ENCODE measurements around the gene NXT1. TPM values are rescaled to one million over a fixed set of nuclear protein-coding genes. Genes with fewer than 3 reads are reported as not detected.
A peak's percentile ranks its signal among the peaks of the same experiment; 100 is the strongest.
"Not testable (repeated sequence)": the region's sequence is repeated elsewhere in the genome, so short reads cannot be mapped to it uniquely, and the experiment has no call there.

The NXT1 gene
- total RNA-seq, 1 donor from 2014 or later, result 16.9 TPM

DNA sequence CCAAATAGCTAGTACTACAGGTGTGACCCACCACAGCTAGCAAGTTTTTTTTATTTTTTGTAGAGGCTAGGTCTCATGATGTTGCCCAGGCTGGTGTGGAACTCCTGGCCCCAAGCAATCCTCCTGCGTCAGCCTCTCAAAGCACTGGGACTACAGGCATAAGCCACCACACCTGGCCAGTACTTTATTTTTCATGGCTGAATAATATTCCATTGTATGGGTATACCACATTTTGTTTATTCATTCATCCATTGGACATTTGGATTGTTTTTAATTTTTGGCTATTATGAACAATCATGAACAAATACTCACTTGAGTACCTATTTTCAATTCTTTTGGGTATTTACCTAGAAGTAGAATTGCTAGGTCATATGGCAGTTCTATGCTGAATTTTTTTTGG lies 7.0 kb upstream of the NXT1 start:
- no peak for DNase-seq (ENCODE audit: low spot score)
- no peak overlapping the region for H3K4me3 Mint-ChIP-seq (ENCODE audit: unreplicated experiment)
- no peak overlapping the region for H3K27ac Mint-ChIP-seq (ENCODE audit: unreplicated experiment)
- no peaks in the 10 kb centered on the region for H3K36me3 Mint-ChIP-seq (ENCODE audit: low read depth)
- H3K4me1 Mint-ChIP-seq (ENCODE audit: low read depth), result no peaks in the 10 kb centered on the region
- H3K27me3 Mint-ChIP-seq (ENCODE audit: low read depth), result no peaks in the 10 kb centered on the region
- TF ChIP-seq, protein P1, sequence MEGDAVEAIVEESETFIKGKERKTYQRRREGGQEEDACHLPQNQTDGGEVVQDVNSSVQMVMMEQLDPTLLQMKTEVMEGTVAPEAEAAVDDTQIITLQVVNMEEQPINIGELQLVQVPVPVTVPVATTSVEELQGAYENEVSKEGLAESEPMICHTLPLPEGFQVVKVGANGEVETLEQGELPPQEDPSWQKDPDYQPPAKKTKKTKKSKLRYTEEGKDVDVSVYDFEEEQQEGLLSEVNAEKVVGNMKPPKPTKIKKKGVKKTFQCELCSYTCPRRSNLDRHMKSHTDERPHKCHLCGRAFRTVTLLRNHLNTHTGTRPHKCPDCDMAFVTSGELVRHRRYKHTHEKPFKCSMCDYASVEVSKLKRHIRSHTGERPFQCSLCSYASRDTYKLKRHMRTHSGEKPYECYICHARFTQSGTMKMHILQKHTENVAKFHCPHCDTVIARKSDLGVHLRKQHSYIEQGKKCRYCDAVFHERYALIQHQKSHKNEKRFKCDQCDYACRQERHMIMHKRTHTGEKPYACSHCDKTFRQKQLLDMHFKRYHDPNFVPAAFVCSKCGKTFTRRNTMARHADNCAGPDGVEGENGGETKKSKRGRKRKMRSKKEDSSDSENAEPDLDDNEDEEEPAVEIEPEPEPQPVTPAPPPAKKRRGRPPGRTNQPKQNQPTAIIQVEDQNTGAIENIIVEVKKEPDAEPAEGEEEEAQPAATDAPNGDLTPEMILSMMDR (IDR thresholded peaks at IDR 0.05), result no peak
- H3K9me3 Mint-ChIP-seq (ENCODE audit: low read depth), result no peaks in the 10 kb centered on the region

- Mint-ChIP-seq H3K27me3 (ENCODE audit: low read depth) (no peaks in the 10 kb centered on the region), H3K4me1 (ENCODE audit: low read depth) (peaks cover 3% of the 10 kb centered on the region), H3K27ac (ENCODE audit: unreplicated experiment) (no peak overlapping the region), H3K9me3 (ENCODE audit: low read depth) (no peaks in the 10 kb centered on the region), H3K36me3 (ENCODE audit: low read depth) (no peaks in the 10 kb centered on the region), H3K4me3 (ENCODE audit: unreplicated experiment) (no peak overlapping the region)
- no peak for DNase-seq (ENCODE audit: low spot score)
- TF ChIP-seq, protein P1 (IDR thresholded peaks at IDR 0.05), result no peak
These were observed 6.3 kb upstream of the NXT1 start for GRCh38 chr20:23344336-23344735.

DNA sequence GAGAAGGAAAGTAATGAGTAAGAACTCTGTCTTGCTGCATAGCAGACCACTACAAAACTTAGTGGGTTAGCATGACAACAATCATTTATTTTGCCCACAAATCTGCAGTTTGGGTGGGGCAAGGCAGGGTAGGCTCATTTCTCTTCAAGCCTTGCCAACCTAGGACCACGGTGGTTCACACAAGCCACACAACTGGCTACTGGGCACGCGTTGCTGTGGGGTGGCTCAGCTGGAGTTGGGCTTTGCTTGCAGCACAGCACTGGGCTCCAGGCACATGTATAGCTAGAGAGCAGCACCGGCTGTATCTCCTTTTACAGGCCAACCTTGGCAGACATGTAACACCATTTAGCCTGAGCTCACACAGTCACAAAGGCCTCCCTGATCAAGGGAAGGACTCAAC lies 4.6 kb upstream of the NXT1 start:
- Mint-ChIP-seq H3K4me3 (ENCODE audit: unreplicated experiment) (no peak overlapping the region), H3K9me3 (ENCODE audit: low read depth) (no peaks in the 10 kb centered on the region), H3K4me1 (ENCODE audit: low read depth) (peaks cover 6% of the 10 kb centered on the region), H3K27ac (ENCODE audit: unreplicated experiment) (no peak overlapping the region), H3K27me3 (ENCODE audit: low read depth) (no peaks in the 10 kb centered on the region), H3K36me3 (ENCODE audit: low read depth) (no peaks in the 10 kb centered on the region)
- TF ChIP-seq, protein P1 (IDR thresholded peaks at IDR 0.05), result no peak
- no peak for DNase-seq (ENCODE audit: low spot score)

DNA sequence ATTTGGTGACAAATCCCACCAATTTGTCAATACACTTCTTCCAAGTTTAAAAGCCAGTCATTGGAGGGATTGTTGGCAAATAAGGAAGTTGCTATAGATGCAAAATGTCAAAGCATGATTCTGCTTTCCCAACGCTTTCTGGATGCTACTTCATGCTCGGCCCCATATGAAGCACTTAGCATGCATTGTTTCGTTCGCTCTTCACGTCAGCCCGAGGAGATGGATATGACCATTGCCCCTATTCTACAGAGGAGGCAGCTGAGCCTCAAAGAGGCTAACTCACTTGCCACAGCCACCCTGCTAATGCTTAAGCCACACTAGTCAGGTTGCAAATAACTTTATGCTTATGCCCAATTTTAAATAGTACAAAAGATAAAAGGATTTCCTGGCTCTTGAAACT lies 2.8 kb upstream of the NXT1 start:
- DNase-seq (ENCODE audit: low spot score), result no peak
- H3K9me3 Mint-ChIP-seq (ENCODE audit: low read depth), result no peaks in the 10 kb centered on the region
- TF ChIP-seq, protein P1 (IDR thresholded peaks at IDR 0.05), result no peak
- no peak overlapping the region for H3K4me3 Mint-ChIP-seq (ENCODE audit: unreplicated experiment)
- H3K27me3 Mint-ChIP-seq (ENCODE audit: low read depth), result no peaks in the 10 kb centered on the region
- H3K36me3 Mint-ChIP-seq (ENCODE audit: low read depth), result no peaks in the 10 kb centered on the region
- no peak overlapping the region for H3K27ac Mint-ChIP-seq (ENCODE audit: unreplicated experiment)
- peaks cover 20% of the 10 kb centered on the region for H3K4me1 Mint-ChIP-seq (ENCODE audit: low read depth)

GRCh38 chr20:23348510-23348909 lies 2.1 kb upstream of the NXT1 start:
- not testable (repeated sequence) for H3K27ac Mint-ChIP-seq (ENCODE audit: unreplicated experiment)

DNA sequence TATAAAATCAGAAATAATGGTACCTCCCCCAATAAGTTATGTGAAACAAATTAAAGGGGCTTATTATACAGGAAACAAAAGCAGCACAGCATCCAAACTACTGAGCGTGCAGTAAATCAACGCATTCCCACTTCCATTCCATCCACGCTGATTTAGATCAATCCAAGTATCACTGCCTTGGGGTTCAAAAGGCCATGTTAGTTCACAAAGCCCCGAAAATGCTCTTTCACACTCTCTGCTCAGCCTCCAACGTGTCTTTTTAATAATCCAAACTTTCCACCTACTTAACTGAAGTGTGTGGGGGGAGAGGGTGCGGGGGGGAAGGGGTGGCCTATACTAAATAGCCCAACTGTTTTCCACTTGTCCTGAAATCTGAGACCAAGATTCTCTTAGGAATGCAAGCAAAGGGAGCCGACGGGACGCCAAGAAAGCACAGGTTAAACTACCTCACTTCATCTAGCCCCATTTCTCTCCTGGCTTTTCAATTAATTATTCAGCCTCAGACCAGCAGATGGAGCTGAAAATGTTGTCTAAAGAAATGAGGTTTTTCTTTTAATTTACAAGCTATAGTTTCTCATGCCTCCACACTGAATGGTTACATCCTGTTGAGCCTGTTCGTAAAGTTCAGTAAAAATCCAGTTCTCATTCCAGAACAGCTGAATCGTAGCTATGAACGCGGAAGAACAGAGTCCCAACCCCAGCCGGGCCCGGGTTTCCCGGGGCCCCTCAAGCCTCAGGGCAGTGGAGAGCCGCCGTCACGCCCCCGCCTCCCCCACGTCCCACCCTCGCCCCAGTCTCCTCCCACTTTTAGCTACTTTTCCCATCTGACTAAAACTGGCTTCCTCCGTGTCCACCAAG lies 1.0 kb upstream of the NXT1 start:
- TF ChIP-seq, protein P1 (IDR thresholded peaks at IDR 0.05), result peak; percentile 83
- H3K36me3 Mint-ChIP-seq (ENCODE audit: low read depth), result peaks cover under 1% of the 10 kb centered on the region
- peak overlapping the region; percentile 94 for H3K4me3 Mint-ChIP-seq (ENCODE audit: unreplicated experiment)
- H3K27me3 Mint-ChIP-seq (ENCODE audit: low read depth), result no peaks in the 10 kb centered on the region
- no peak for DNase-seq (ENCODE audit: low spot score)
- peak overlapping the region; percentile 100 for H3K27ac Mint-ChIP-seq (ENCODE audit: unreplicated experiment)
- no peaks in the 10 kb centered on the region for H3K9me3 Mint-ChIP-seq (ENCODE audit: low read depth)
- H3K4me1 Mint-ChIP-seq (ENCODE audit: low read depth), result peaks cover 22% of the 10 kb centered on the region

More at GRCh38 chr20:23348510-23348909, 2.1 kb upstream of the NXT1 start:
- H3K4me3 Mint-ChIP-seq (ENCODE audit: unreplicated experiment); DNase-seq (ENCODE audit: low spot score); H3K36me3 Mint-ChIP-seq (ENCODE audit: low read depth); H3K27me3 Mint-ChIP-seq (ENCODE audit: low read depth); H3K9me3 Mint-ChIP-seq (ENCODE audit: low read depth): not testable (repeated sequence)
- peaks cover 22% of the 10 kb centered on the region for H3K4me1 Mint-ChIP-seq (ENCODE audit: low read depth)

Data from chondrocyte (in vitro differentiated cells).